Adrenal gland (tissue), 12 donors: ENCODE data around the gene OTX1. TPM values are rescaled to one million over a fixed set of nuclear protein-coding genes. Genes with fewer than 3 reads are reported as not detected.

Source experiments
- DNase-seq, 7 donors: peaks; one replicate each; pipeline ENCODE4 v3.0.0-alpha.2; 2019 to 2020
- H3K27ac ChIP-seq, 5 donors: fragments of 200-600 bp; sonication (generic) in 4 of 5; 1 replicate in 3 of 5; 2 replicates in 2 of 5; pipeline versions ENCODE4 v1.5.1 to v1.8.0; 2016 to 2020; ENCODE audit warnings: mild to moderate bottlenecking in 1 of 5
- H3K27me3 ChIP-seq: fragments of 200-600 bp; 2 replicates; pipeline ENCODE4 v1.8.0; 2021
- H3K36me3 ChIP-seq, 2 donors: fragments of 200-600 bp; replicated peaks in 1 of 2; 1 replicate in 1 of 2; 2 replicates in 1 of 2; pipeline versions ENCODE4 v1.5.1 to v1.8.0; 2018 to 2022
- H3K4me1 ChIP-seq, 2 donors: fragments of 200-600 bp; replicated peaks in 1 of 2; 1 replicate in 1 of 2; 2 replicates in 1 of 2; pipeline versions ENCODE4 v1.5.1 to v1.8.0; 2018 to 2021
- H3K4me3 ChIP-seq, 4 donors: fragments of 200-600 bp; sonication (generic) in 3 of 4; one replicate each; pipeline ENCODE4 v1.5.1; 2016 to 2018
- H3K9me3 ChIP-seq, 3 donors: fragments of 200-600 bp; sonication (generic) in 1 of 3; replicated peaks in 1 of 3; 1 replicate in 2 of 3; 2 replicates in 1 of 3; pipeline versions ENCODE4 v1.5.1 to v1.8.0; 2016 to 2021
- CTCF ChIP-seq, 6 experiments: fragments of 450-650 bp in 4 of 6; fragments of 200-600 bp in 2 of 6; sonication (generic) in 1 of 6; IDR thresholded peaks; 1 replicate in 5 of 6; 2 replicates in 1 of 6; pipeline versions ENCODE4 v1.5.1 to v1.8.0; 2016 to 2021; ENCODE audit warnings: antibody characterized with exemption in 6 of 6, mild to moderate bottlenecking in 2 of 6, moderate library complexity in 1 of 6
- POLR2A ChIP-seq, 2 donors: fragments of 450-650 bp; IDR thresholded peaks; one replicate each; pipeline ENCODE4 v1.6.1; 2017; ENCODE audit warnings: antibody characterized with exemption in 2 of 2, mild to moderate bottlenecking in 2 of 2, moderate library complexity in 1 of 2
- WGBS, 4 donors: extraction: QIAGEN DNeasy Blood & Tissue Kit in 2 of 4; methylation state at CpG; one replicate each; pipeline versions ENCODE4 v1.1.5 to v1.1.7; 2013 to 2017; 5-methylcytosine and 5-hydroxymethylcytosine counted together
- intact Hi-C, 2 donors: fragments of 100-400 bp; cut with DNase I; formaldehyde crosslinking; loops; one replicate each; pipeline versions ENCODE4 v1.14.1 to v1.15.0; 2022 to 2023
- polyA plus RNA-seq, 3 donors: library from polyadenylated mRNA; stranded (reverse); fragments of 200-250 nt in 2 of 3; fragments of 350-450 nt in 1 of 3; fragmentation: Illumina TruSeq in 1 of 3; extraction: RNeasy Lipid Tissue Mini Kit (QIAGEN cat#74804) in 1 of 3; gene quantifications; one replicate each; pipeline ENCODE4 v1.2.3, GENCODE V29; 2013 to 2014
- total RNA-seq, 9 donors: library from RNA; depleted of rRNA in 4 of 9; stranded (reverse); fragments of >200 nt in 4 of 9; fragments of 120-200 nt in 1 of 9; fragmentation: NEBNext Ultra II Directional in 1 of 9; extraction: Animal tissue kit (Norgen Biotek cat#: 25700) in 1 of 9; gene quantifications; one replicate each; pipeline versions ENCODE4 v1.1.0 to v1.2.4, GENCODE V29; 2013 to 2023
- donor health status: healthy with polysubstance abuse.
- donor health status: Bipolar disorder and iron deficiency.
- donor health status: DM: yes; HTN: yes; CAD: no.
- donor health status: DM: no; HTN: no; CAD: no.
- donor health status: DM: no; HTN: no; CAD: no.
- donor health status: DM: yes; HTN: yes; CAD: no.

The OTX1 gene
- total and polyA plus RNA-seq, 12 donors, result 0.24 TPM; not detected in 11

- intact Hi-C loops, result no loop called here
- Histone ChIP-seq H3K36me3 (no peaks in the 10 kb centered on the region), H3K27me3 (peaks cover 4% of the 10 kb centered on the region), H3K4me1 (no peaks in the 10 kb centered on the region), H3K4me3 (no peak overlapping the region), H3K27ac (no peak overlapping the region), H3K9me3 (no peaks in the 10 kb centered on the region)
- TF ChIP-seq POLR2A (IDR thresholded peaks at IDR 0.05), result no peak
- no peak for TF ChIP-seq CTCF (IDR thresholded peaks at IDR 0.05)
- 83 to 93% (median 88%) methylated on average over 1 of the region's 1 CpG for WGBS, 4 donors
- DNase-seq, result no peak
Measured at GRCh38 chr2:63093502-63093901, 42.9 kb downstream of the OTX1 start.

- no peak for DNase-seq
- Histone ChIP-seq H3K36me3 (no peaks in the 10 kb centered on the region), H3K27ac (no peak overlapping the region), H3K4me3 (no peak overlapping the region), H3K4me1 (no peaks in the 10 kb centered on the region), H3K9me3 (peaks cover 0 to 1% (median 0%) of the 10 kb centered on the region in 3 donors), H3K27me3 (peaks cover 4% of the 10 kb centered on the region)
- intact Hi-C loops, result no loop called here
- no peak for TF ChIP-seq POLR2A (IDR thresholded peaks at IDR 0.05)
- TF ChIP-seq CTCF (IDR thresholded peaks at IDR 0.05), result no peak
- 36 to 56% (median 47%) methylated on average over 1 of the region's 1 CpG for WGBS, 4 donors
Measured at GRCh38 chr2:63096491-63096890, 45.9 kb downstream of the OTX1 start.

GRCh38 chr2:63099032-63099431 is 48.4 kb downstream of the OTX1 start:
- Histone ChIP-seq H3K4me3 (no peak overlapping the region), H3K27me3 (no peaks in the 10 kb centered on the region), H3K36me3 (no peaks in the 10 kb centered on the region), H3K4me1 (no peaks in the 10 kb centered on the region), H3K9me3 (peaks cover 0 to 6% (median 0%) of the 10 kb centered on the region in 3 donors), H3K27ac (no peak overlapping the region)
- WGBS, 4 donors, result 83 to 100% (median 89%) methylated on average over 1 of the region's 1 CpG
- TF ChIP-seq POLR2A (IDR thresholded peaks at IDR 0.05) (no peak), CTCF (IDR thresholded peaks at IDR 0.05) (no peak)
- DNase-seq, result no peak
- intact Hi-C loops, result no loop called here

- Histone ChIP-seq H3K9me3 (peaks cover 0 to 14% (median 6%) of the 10 kb centered on the region in 3 donors), H3K27me3 (no peaks in the 10 kb centered on the region), H3K27ac (no peak overlapping the region), H3K36me3 (no peaks in the 10 kb centered on the region), H3K4me3 (no peak overlapping the region), H3K4me1 (no peaks in the 10 kb centered on the region)
- no peak for DNase-seq
- no peak for TF ChIP-seq POLR2A (IDR thresholded peaks at IDR 0.05)
- intact Hi-C loops, result no loop called here
- 61 to 83% (median 69%) methylated on average over 2 of the region's 2 CpGs for WGBS, 4 donors
Measured at GRCh38 chr2:63101954-63102353, 51.3 kb downstream of the OTX1 start.

- Histone ChIP-seq H3K9me3 (peaks cover 0 to 14% (median 6%) of the 10 kb centered on the region in 3 donors), H3K36me3 (no peaks in the 10 kb centered on the region), H3K27ac (no peak overlapping the region), H3K27me3 (no peaks in the 10 kb centered on the region), H3K4me1 (no peaks in the 10 kb centered on the region), H3K4me3 (no peak overlapping the region)
- no peak for DNase-seq
- no peak for TF ChIP-seq CTCF (IDR thresholded peaks at IDR 0.05)
- no peak for TF ChIP-seq POLR2A (IDR thresholded peaks at IDR 0.05)
- intact Hi-C loops, result no loop called here
- WGBS, 4 donors, result 90 to 97% (median 93%) methylated on average over 1 of the region's 1 CpG
Measured at GRCh38 chr2:63104482-63104881, 53.9 kb downstream of the OTX1 start.
